ENCODE results near the gene KCNJ5. TPM values are rescaled to one million over a fixed set of nuclear protein-coding genes. Genes with fewer than 3 reads are reported as not detected.

The KCNJ5 gene
- total RNA-seq, 1 experiment from 2014 or later, result 0.11 TPM

DNA sequence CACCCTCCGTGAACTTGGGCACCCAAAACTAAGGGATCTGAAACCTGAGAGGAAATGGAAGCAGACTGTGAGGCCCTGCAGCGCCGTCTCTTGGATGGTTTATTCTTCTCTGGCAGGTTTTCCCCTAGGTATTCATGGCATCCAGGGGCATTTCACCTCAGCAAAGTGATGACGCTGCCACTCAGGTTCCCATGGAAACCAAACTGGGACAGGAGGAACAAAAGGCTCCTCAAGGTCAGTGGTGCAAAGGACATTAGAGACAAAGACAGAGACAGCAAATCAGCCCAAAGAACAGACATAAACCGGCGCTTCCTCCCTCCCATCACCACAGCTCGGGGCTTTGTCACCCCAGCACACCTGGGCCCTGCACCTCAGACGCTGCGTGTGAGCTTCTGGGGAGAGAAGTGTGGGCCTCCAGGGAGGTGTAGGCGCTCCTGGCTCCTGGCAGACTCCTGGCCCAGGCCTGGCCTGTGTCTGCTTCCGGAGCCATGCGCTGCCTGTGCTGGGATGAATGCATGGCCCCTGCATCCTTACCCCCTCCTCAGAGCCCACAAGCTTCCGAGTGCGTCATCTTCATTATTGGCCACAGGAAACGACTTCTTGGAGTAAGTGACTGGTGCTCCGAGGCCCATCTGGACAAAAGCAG is 45.6 kb downstream of the KCNJ5 start:
- Histone ChIP-seq H3K79me1 (ENCODE audit: insufficient read depth, low read depth, low read length, poor library complexity, severe bottlenecking) (no peaks in the 10 kb centered on the region), H3K14ac (ENCODE audit: insufficient read depth, low read length) (peak overlapping the region; percentile 92), H2AK5ac (ENCODE audit: insufficient read length, low read length) (no peak overlapping the region), H3K23ac (ENCODE audit: insufficient read length, low read depth, low read length) (no peak overlapping the region), H3K27ac (ENCODE audit: insufficient read length, low read depth, low read length) (no peak overlapping the region), H4K91ac (ENCODE audit: insufficient read length, low read depth, low read length) (peak overlapping the region; percentile 2), H2BK20ac (ENCODE audit: low read depth, low read length, poor library complexity, severe bottlenecking) (no peak overlapping the region), H2BK120ac (ENCODE audit: low read depth, low read length, poor library complexity, severe bottlenecking) (peak overlapping the region; percentile 90), H2BK15ac (ENCODE audit: low read depth, low read length) (no peak overlapping the region), H3K56ac (ENCODE audit: insufficient read length, low read depth, low read length) (no peak overlapping the region), H3K27me3 (ENCODE audit: insufficient read depth, low read length) (peaks cover 2% of the 10 kb centered on the region; the same call in 1 of the 2 replicates), H4K8ac (replicated peaks; ENCODE audit: insufficient read length, low read depth, low read length) (no peak overlapping the region), H3K79me2 (ENCODE audit: insufficient read depth, low read length) (no peaks in the 10 kb centered on the region), H4K20me1 (ENCODE audit: control insufficient read depth, insufficient read depth, insufficient read length) (no peaks in the 10 kb centered on the region), H3K4me1 (ENCODE audit: insufficient read depth, low read length) (no peaks in the 10 kb centered on the region; the same call in 1 of the 2 replicates), H3T11ph (ENCODE audit: low read length) (no peak overlapping the region), H2AFZ (ENCODE audit: low read length) (no peak overlapping the region), H3K9me3 (ENCODE audit: control insufficient read depth, low read depth, low read length) (no peaks in the 10 kb centered on the region), H3K4ac (ENCODE audit: low read depth, low read length) (peak overlapping the region; percentile 15; the same call in 1 of the 2 replicates), H2BK5ac (ENCODE audit: insufficient read length, low read length) (no peak overlapping the region), H3K18ac (ENCODE audit: insufficient read length, low read depth, low read length) (peak overlapping the region; percentile 88), H3K23me2 (ENCODE audit: insufficient read length, low read depth, low read length, poor library complexity, severe bottlenecking) (no peaks in the 10 kb centered on the region), H2BK12ac (ENCODE audit: insufficient read length, low read depth, low read length) (peak overlapping the region; percentile 10), H4K5ac (ENCODE audit: insufficient read length, low read depth, low read length) (peak overlapping the region; percentile 44), H3K4me2 (ENCODE audit: insufficient read depth, insufficient read length, low read length) (no peak overlapping the region), H3K9ac (ENCODE audit: extremely low read depth, insufficient read length, low read length) (no peak overlapping the region)
- Mint-ChIP-seq H3K4me3 (peak overlapping the region in 1 of 2 experiments; percentile 58; a peak in 1 of 5 replicates), H3K27ac (peak overlapping the region in 1 of 3 experiments; percentile 77; a peak in 2 of 7 replicates), H3K27me3 (ENCODE audit: low read depth) (peaks cover 48% of the 10 kb centered on the region), H3K4me1 (peaks cover 24 to 31% of the 10 kb centered on the region in 2 experiments), H3K9me3 (peaks cover 0 to 3% of the 10 kb centered on the region in 2 experiments; a peak in 2 of 5 replicates), H3K36me3 (ENCODE audit: insufficient read depth in 1 of 3, low read depth in 3 of 3) (0 out of 7 replicates have a peak, but pooled peaks cover 0 to 3% (median 0%) of the 10 kb centered on the region in 3 experiments)
- no CpG with 5 or more reads among the region's 16 CpGs for WGBS (ENCODE audit: extremely low coverage, insufficient read length, low lambda C conversion rate)
- TF ChIP-seq, protein P1, sequence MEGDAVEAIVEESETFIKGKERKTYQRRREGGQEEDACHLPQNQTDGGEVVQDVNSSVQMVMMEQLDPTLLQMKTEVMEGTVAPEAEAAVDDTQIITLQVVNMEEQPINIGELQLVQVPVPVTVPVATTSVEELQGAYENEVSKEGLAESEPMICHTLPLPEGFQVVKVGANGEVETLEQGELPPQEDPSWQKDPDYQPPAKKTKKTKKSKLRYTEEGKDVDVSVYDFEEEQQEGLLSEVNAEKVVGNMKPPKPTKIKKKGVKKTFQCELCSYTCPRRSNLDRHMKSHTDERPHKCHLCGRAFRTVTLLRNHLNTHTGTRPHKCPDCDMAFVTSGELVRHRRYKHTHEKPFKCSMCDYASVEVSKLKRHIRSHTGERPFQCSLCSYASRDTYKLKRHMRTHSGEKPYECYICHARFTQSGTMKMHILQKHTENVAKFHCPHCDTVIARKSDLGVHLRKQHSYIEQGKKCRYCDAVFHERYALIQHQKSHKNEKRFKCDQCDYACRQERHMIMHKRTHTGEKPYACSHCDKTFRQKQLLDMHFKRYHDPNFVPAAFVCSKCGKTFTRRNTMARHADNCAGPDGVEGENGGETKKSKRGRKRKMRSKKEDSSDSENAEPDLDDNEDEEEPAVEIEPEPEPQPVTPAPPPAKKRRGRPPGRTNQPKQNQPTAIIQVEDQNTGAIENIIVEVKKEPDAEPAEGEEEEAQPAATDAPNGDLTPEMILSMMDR (conservative IDR thresholded peaks at IDR 0.05), result peak; percentile 24; the same call in 1 of the 3 replicates
- peak; percentile 88 for DNase-seq

Measured in H9 (cell line).